ENCODE measurements around the gene WDR27. TPM values are rescaled to one million over a fixed set of nuclear protein-coding genes. Genes with fewer than 3 reads are reported as not detected.

The WDR27 gene
- total and polyA plus RNA-seq, 5 experiments from 2014 or later: 3.7 to 80.9 (median 7.3) TPM

- POLR2A ChIA-PET: no interaction called here
- H3K27ac Mint-ChIP-seq: peak overlapping the region in 1 of 10 donors; percentile 40
- no peak overlapping the region for H3K4me3 Mint-ChIP-seq
- DNase-seq (no peak), ATAC-seq (no peak)
- no peaks in the 10 kb centered on the region for H3K27me3 Mint-ChIP-seq
- peaks cover 0 to 2% (median 0%) of the 10 kb centered on the region in 4 donors for H3K4me1 Mint-ChIP-seq
- no peaks in the 10 kb centered on the region for H3K9me3 Mint-ChIP-seq
- H3K36me3 Mint-ChIP-seq: peaks cover 12 to 18% (median 17%) of the 10 kb centered on the region in 3 donors
These were observed 124.6 kb downstream of the WDR27 start for GRCh38 chr6:169577236-169577635.

- Mint-ChIP-seq H3K9me3 (no peaks in the 10 kb centered on the region), H3K27me3 (no peaks in the 10 kb centered on the region), H3K4me1 (peaks cover 0 to 2% (median 0%) of the 10 kb centered on the region in 4 donors), H3K27ac (peak overlapping the region in 1 of 10 donors; percentile 87), H3K4me3 (no peak overlapping the region), H3K36me3 (peaks cover 5 to 12% (median 12%) of the 10 kb centered on the region in 3 donors)
- DNase-seq (no peak), ATAC-seq (no peak)
- POLR2A ChIA-PET: no interaction called here
These were observed 126.0 kb downstream of the WDR27 start for GRCh38 chr6:169575821-169576220.

GRCh38 chr6:169575365-169575764, 126.5 kb downstream of the WDR27 start:
- ATAC-seq (no peak), DNase-seq (no peak)
- POLR2A ChIA-PET: no interaction called here
- H3K4me3 Mint-ChIP-seq: no peak overlapping the region
- H3K9me3 Mint-ChIP-seq: no peaks in the 10 kb centered on the region
- H3K27ac Mint-ChIP-seq: peak overlapping the region in 1 of 10 donors; percentile 39
- no peaks in the 10 kb centered on the region for H3K27me3 Mint-ChIP-seq
- peaks cover 0 to 2% (median under 1%) of the 10 kb centered on the region in 4 donors for H3K4me1 Mint-ChIP-seq
- peaks cover 5 to 13% (median 11%) of the 10 kb centered on the region in 3 donors for H3K36me3 Mint-ChIP-seq

- POLR2A ChIA-PET: no interaction called here
- Mint-ChIP-seq H3K27me3 (peaks cover 0 to 3% (median 0%) of the 10 kb centered on the region in 5 donors), H3K27ac (peak overlapping the region in 1 of 10 donors; percentile 72)
These were observed 127.4 kb downstream of the WDR27 start for GRCh38 chr6:169574420-169574819.

GRCh38 chr6:169573883-169574282, 127.9 kb downstream of the WDR27 start:
- H3K27ac Mint-ChIP-seq: no peak overlapping the region
- H3K4me3 Mint-ChIP-seq: no peak overlapping the region
- peaks cover 4 to 10% (median 8%) of the 10 kb centered on the region in 4 donors for H3K4me1 Mint-ChIP-seq
- H3K27me3 Mint-ChIP-seq: peaks cover 0 to 3% (median 0%) of the 10 kb centered on the region in 5 donors
- H3K9me3 Mint-ChIP-seq: no peaks in the 10 kb centered on the region
- H3K36me3 Mint-ChIP-seq: peaks cover 5 to 14% (median 9%) of the 10 kb centered on the region in 3 donors
- ATAC-seq: no peak
- no peak for DNase-seq
- POLR2A ChIA-PET: no interaction called here

More at GRCh38 chr6:169574420-169574819, 127.4 kb downstream of the WDR27 start:
- ATAC-seq (no peak), DNase-seq (no peak)
- Mint-ChIP-seq H3K4me1 (peaks cover 4 to 9% (median 7%) of the 10 kb centered on the region in 4 donors), H3K36me3 (peaks cover 5 to 14% (median 9%) of the 10 kb centered on the region in 3 donors), H3K9me3 (no peaks in the 10 kb centered on the region), H3K4me3 (no peak overlapping the region)

GRCh38 chr6:169571123-169571962, 130.5 kb downstream of the WDR27 start:
- no peaks in the 10 kb centered on the region for H3K9me3 Mint-ChIP-seq
- H3K4me3 Mint-ChIP-seq: no peak overlapping the region
- H3K36me3 Mint-ChIP-seq: peaks cover 0 to 8% (median 7%) of the 10 kb centered on the region in 3 donors
- no peak overlapping the region for H3K27ac Mint-ChIP-seq
- POLR2A ChIA-PET: no interaction called here
- H3K4me1 Mint-ChIP-seq: peaks cover 12 to 25% (median 22%) of the 10 kb centered on the region in 4 donors
- H3K27me3 Mint-ChIP-seq: peaks cover 0 to 5% (median 2%) of the 10 kb centered on the region in 5 donors
- DNase-seq: no peak
- ATAC-seq: no peak

GRCh38 chr6:169568314-169569087, 133.3 kb downstream of the WDR27 start:
- Mint-ChIP-seq H3K36me3 (peaks cover 0 to 16% (median 9%) of the 10 kb centered on the region in 3 donors), H3K27ac (peak overlapping the region in 6 of 10 donors; percentile 5 to 58 (median 20)), H3K9me3 (no peaks in the 10 kb centered on the region), H3K27me3 (peaks cover 0 to 5% (median 2%) of the 10 kb centered on the region in 5 donors), H3K4me3 (peak overlapping the region in 8 of 10 donors; percentile 14 to 65 (median 32)), H3K4me1 (peaks cover 12 to 25% (median 22%) of the 10 kb centered on the region in 4 donors)
- ATAC-seq (peak in 1 of 2 donors; percentile 73), DNase-seq (peak in 1 of 10 donors; percentile 42)
- POLR2A ChIA-PET: interaction anchor here (0.6 to 1.2 kb wide), 2 partner anchors 16 to 44 kb away, joined by 3 read pairs; no protein-coding TSS in a partner anchor

GRCh38 chr6:169567819-169568218, 134.0 kb downstream of the WDR27 start:
- peaks cover 12 to 25% (median 22%) of the 10 kb centered on the region in 4 donors for H3K4me1 Mint-ChIP-seq
- H3K27me3 Mint-ChIP-seq: peaks cover 0 to 5% (median 4%) of the 10 kb centered on the region in 5 donors
- H3K4me3 Mint-ChIP-seq: peak overlapping the region in 3 of 10 donors; percentile 18 to 52 (median 33)
- DNase-seq: no peak
- POLR2A ChIA-PET: interaction anchor here (0.6 kb wide), 1 partner anchor 45 kb away, joined by 3 read pairs; no protein-coding TSS in a partner anchor
- H3K36me3 Mint-ChIP-seq: peaks cover 0 to 16% (median 16%) of the 10 kb centered on the region in 3 donors
- peak overlapping the region in 3 of 10 donors; percentile 18 to 31 (median 19) for H3K27ac Mint-ChIP-seq
- ATAC-seq: no peak
- H3K9me3 Mint-ChIP-seq: peaks cover 0 to 3% (median 0%) of the 10 kb centered on the region in 9 donors

- H3K4me3 Mint-ChIP-seq: peak overlapping the region in 4 of 10 donors; percentile 2 to 56 (median 5)
- peak overlapping the region in 3 of 10 donors; percentile 18 to 54 (median 19) for H3K27ac Mint-ChIP-seq
- H3K4me1 Mint-ChIP-seq: peaks cover 12 to 25% (median 22%) of the 10 kb centered on the region in 4 donors
- ATAC-seq: no peak
- DNase-seq: no peak
- peaks cover 0 to 5% (median 2%) of the 10 kb centered on the region in 9 donors for H3K9me3 Mint-ChIP-seq
- POLR2A ChIA-PET: no interaction called here
- peaks cover 3 to 11% (median 9%) of the 10 kb centered on the region in 5 donors for H3K27me3 Mint-ChIP-seq
- H3K36me3 Mint-ChIP-seq: peaks cover under 1 to 22% (median 20%) of the 10 kb centered on the region in 3 donors
These were observed 134.7 kb downstream of the WDR27 start for GRCh38 chr6:169566961-169567750.

- H3K9me3 Mint-ChIP-seq: peaks cover 0 to 12% (median 9%) of the 10 kb centered on the region in 9 donors
- POLR2A ChIA-PET: no interaction called here
- DNase-seq (no peak), ATAC-seq (no peak)
- peaks cover 9 to 25% (median 25%) of the 10 kb centered on the region in 3 donors for H3K36me3 Mint-ChIP-seq
- no peak overlapping the region for H3K4me3 Mint-ChIP-seq
- H3K27ac Mint-ChIP-seq: peak overlapping the region in 1 of 10 donors; percentile 9
- H3K4me1 Mint-ChIP-seq: peaks cover 12 to 25% (median 22%) of the 10 kb centered on the region in 4 donors
- H3K27me3 Mint-ChIP-seq: peaks cover 3 to 20% (median 12%) of the 10 kb centered on the region in 5 donors
These were observed 135.5 kb downstream of the WDR27 start for GRCh38 chr6:169566319-169566718.

GRCh38 chr6:169564453-169565240, 137.2 kb downstream of the WDR27 start:
- DNase-seq: no peak
- Mint-ChIP-seq H3K27me3 (peaks cover 4 to 36% (median 15%) of the 10 kb centered on the region in 5 donors), H3K36me3 (peaks cover 20 to 38% (median 29%) of the 10 kb centered on the region in 3 donors), H3K4me1 (peaks cover 8 to 18% (median 16%) of the 10 kb centered on the region in 4 donors), H3K9me3 (peaks cover 0 to 16% (median 9%) of the 10 kb centered on the region in 9 donors), H3K4me3 (no peak overlapping the region), H3K27ac (no peak overlapping the region)
- POLR2A ChIA-PET: no interaction called here
- ATAC-seq: no peak

All from naive thymus-derived CD8-positive, alpha-beta T cell (primary cell).